ENCODE data around the gene SKOR2.
"Not testable (repeated sequence)": the region's sequence is repeated elsewhere in the genome, so short reads cannot be mapped to it uniquely, and the experiment has no call there.

Gene SKOR2

DNA sequence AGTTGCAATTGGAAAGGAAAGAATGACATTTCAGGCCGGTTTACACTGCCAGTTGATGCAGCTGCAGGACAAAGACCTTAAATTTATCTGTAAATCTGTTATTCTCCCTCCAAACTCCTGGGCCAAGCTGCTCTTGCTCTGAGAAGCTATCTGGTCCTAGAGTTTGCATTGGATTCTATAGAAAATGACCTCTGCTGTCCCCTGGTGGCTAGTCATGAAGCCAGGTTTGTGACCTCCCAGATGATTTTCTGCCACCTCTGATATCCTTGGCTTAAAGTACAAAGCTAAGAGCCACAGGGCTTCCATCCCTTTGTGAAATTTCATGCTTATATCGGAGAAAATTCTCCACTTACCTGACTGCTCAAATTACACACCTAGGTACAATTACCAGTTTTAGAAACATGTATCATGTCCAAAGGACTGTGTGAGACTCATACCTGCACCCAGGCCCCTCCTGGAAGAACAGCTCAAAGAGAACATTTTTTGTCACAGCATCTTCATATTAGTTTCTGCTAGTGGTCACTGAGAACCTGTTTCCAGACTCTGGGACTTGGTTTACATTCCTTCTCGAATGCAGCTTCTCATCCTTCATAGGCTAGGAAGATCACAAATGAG is 46.4 kb downstream of the SKOR2 start:
- in situ Hi-C loops (cut with MboI; ENCODE audit: low sequenced_read_pairs), result no loop called here

DNA sequence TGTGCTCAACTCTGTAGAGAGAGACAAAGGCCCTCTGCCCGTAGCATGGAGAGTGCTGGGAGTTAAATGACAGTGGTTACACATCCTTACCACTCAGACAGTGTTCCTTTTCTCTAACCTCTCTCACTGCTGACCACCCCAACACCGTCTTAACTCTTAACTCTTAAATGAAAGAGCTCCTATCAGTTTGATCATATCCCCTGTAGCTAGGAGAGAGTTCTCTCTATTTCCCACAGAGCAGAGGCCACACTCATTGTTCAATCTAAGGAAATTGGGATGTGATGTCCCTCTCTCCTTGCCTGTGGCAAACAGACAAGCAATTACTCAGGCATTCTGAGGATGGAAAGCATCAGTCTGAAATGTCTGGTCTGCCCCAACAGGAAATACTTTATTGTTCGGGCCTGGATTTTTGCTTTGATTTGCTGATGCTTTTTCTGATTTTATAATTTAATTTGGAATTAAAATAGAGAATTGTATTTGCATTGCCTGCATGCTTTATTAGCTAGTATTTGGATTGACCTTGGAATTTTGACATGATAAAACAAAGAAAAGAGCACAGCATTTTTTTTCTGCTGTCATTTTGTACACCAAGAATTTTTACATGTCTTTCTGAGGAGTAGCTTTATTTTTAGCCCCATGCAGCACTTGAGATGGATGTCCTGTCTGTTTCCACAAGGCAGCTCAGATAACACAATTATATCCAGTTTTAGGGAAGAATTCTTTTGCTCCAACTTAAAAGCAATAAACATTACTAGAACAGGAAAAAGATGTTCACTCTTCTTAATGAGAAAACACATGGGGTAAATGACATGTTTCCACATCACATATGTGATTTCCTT is 47.6 kb downstream of the SKOR2 start:
- in situ Hi-C loops (cut with MboI; ENCODE audit: low sequenced_read_pairs), result no loop called here

DNA sequence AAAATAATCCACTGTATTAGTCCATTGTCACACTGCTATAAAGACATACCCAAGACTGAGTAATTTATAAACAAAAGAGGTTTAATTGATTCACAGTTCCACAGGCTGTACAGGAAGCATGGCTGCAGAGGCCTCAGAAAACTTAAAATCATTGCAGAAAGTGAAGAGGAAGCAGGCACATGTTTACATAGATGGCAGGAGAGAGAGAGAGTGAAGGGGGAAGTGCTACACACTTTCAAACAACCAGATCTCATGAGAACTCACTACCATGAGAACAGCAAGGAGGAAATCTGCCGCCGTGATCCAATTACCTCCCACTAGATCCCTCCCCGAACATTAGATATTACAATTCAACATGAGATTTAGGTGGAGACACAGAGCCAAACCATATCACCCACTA is 55.5 kb downstream of the SKOR2 start:
- in situ Hi-C loops (cut with MboI; ENCODE audit: low sequenced_read_pairs), result not testable (repeated sequence)

DNA sequence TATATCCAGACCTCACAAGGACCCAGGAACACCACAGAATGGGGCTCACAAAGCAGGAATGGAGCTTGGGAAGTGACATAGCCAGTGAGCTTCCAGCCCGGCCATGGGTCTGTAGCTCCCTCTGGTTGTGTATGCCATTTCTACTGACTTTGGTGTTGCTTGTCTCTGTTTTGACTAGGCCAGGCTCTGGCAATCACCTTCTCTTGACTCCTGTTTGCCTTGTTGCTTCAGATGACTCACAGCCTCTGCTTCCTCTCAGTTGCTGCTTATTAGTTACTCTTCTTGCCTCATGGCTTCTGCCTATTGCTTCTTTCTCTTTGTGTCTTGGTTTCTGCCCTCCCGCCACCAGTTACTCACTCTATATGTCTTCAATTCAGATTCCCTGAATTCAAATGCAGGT is 59.5 kb downstream of the SKOR2 start:
- in situ Hi-C loops (cut with MboI; ENCODE audit: low sequenced_read_pairs), result no loop called here

DNA sequence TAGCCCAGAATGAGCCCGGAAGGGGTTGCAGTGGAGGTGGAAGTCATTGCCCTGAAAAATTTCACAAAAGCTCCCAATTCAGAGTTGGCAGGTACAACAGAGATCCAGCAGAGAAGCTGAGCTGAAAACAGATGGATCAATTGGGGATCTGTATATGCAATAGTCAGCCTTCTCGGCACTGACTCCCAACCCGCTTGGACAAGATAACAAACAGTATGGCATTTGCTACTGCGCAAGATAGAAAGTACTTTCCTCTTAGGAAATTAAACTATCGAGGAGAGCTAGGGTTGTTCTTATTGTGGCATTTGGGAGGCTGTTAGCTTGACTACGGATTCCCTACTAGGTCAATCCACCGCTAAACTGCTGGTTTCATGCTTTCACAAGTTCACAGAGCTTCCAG is 63.7 kb downstream of the SKOR2 start:
- in situ Hi-C loops (cut with MboI; ENCODE audit: low sequenced_read_pairs), result no loop called here

DNA sequence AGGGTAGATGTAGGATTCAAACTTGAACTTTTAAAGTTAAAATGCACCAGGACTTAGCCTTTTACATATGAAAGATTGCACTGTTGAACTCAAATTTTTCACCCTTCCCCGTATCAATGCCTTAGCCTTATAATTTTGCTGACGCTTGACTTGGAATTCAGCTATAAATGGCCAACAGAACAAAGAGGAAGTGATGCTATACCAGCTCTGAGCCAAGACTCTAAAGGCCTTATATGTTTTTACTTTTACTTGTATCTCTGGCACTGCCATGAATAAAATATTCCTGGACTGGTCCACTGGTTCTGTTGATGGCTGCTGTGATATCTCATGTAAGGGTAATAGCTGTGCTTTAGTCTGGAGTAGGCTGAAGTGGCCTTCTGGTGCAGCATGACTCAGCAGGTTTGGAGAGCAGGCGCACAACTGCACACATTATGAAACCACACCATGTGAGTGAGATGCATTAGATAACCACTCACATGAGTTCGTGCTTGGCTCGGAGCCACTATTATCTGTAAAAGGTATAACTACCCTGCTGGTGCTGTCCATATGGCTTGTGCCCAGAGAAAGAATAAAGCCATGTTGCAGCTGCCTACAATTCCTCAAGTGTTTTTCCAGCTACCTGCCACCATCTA is 66.9 kb downstream of the SKOR2 start:
- in situ Hi-C loops (cut with MboI; ENCODE audit: low sequenced_read_pairs), result no loop called here

DNA sequence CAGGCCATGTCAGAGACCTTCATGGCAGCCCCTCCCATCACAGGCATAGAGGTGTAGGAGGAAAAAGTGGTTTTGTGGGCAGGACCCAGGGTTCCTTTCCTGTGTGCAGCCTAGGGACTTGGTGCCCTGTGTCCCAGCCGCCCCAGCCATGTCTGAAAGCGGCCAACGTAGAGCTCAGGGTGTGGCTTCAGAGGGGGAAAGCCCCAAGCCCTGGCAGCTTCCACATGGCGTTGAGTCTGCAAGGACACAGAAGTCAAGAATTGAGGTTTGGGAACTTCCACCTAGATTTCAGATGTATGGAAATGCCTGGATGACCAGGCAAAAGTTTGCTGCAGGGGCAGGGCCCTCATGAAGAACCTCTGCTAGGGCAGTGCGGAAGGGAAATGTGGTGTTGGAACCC is 69.3 kb downstream of the SKOR2 start:
- in situ Hi-C loops (cut with MboI; ENCODE audit: low sequenced_read_pairs), result not testable (repeated sequence)

DNA sequence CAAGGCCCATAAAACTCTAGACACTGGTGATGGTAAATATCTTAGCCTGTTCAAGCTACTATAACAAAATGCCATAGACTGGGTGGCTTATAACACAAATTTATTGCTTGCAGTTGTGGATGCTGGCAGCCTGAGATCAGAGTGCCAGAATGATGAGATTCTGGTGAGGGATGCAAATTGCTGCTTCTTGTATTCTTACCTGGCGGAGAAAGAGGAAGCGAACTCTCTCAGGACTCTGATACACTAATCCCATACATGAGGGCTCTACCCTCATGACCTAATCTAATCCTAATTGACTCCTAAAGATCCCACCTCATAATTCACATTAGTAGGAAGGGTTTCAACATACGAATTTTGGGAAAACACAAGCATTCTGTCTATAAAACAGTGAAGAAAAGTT is 70.7 kb downstream of the SKOR2 start:
- in situ Hi-C loops (cut with MboI; ENCODE audit: low sequenced_read_pairs), result no loop called here

DNA sequence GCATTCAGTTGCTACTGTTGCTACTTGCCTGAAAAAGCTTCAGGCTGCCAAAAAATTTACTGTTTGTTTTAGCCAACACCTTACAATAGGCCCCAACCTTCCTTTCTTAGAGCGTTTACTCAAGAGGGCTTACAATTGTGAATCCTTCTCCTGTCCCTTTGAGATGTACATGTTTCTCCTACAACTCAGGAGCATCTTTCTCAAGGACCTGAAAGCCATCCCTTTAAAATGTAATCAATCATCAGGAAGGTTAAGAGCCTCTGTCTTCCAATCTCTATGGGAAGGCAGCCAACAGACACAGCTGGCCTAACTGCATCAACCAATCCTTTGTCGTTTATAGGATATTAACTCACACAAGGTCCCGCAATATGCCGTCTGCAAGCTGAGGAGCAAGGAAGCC is 71.9 kb downstream of the SKOR2 start:
- in situ Hi-C loops (cut with MboI; ENCODE audit: low sequenced_read_pairs), result no loop called here

DNA sequence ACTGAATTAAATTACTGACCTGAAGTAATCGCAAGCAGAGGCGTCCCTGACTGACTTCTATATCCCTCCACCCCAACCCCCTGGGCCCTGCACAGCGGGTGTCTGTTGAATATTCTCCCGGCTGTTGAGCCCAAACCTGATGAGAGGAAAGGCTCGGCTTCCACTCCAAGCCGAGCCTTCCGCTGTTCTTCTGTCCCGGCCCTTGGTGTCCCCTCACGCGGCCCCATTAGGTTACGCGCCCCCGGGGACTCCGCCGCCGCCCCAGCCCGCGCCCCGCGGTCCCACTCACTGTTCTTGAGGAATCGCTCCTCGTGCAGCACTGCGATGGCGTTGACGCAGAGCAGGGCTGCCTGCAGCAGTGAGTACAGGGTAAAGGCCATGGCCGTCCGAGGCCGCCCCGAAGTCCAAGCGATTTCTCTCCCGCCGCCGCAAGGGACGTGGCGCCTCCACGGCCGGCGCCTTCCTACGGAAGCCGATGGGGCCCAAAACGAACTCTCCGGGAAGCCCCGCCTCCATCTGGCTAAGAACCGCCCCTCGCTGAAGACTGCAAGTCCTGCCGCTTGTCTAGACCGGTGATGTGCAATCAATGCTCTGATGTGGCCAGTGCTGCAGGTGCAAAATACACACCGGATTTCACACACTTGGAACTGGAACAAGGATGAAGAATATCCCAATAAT is 75.4 kb downstream of the SKOR2 start, which contains the start of gene IER3IP1:
TSS of gene IER3IP1 (minus strand) at position 467 of the 678 bp plus-strand sequence. CDS start at position 380, 87 bp downstream.
- in situ Hi-C loops (cut with MboI; ENCODE audit: low sequenced_read_pairs), result no loop called here

DNA sequence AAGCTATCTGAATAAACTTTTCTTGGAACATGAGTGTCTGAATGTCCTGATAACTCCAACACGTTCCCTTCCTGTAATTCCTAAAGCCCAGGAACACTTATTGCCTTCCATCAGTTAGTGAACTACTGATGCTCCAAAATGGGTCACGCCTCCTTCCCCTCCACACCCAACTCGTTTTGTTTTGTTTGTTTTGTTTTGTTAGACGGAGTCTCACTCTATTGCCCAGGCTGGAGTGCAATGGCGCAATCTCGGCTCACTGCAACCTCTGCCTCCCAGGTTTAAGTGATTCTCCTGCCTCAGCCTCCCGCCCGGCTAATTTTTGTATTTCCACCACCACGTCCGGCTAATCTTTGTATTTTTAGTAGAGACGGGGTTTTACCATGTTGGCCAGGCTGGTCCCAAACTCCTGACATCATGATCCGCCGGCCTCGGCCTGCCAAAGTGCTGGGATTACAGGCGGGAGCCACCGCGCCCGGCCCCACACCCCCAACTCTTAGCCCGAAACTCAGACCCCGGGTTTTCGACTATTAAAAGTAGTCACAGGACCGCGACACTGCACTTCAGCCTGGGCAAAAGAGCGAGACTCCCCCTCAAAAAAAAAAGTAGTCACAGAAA is 76.1 kb downstream of the SKOR2 start:
- in situ Hi-C loops (cut with MboI; ENCODE audit: low sequenced_read_pairs), result no loop called here

DNA sequence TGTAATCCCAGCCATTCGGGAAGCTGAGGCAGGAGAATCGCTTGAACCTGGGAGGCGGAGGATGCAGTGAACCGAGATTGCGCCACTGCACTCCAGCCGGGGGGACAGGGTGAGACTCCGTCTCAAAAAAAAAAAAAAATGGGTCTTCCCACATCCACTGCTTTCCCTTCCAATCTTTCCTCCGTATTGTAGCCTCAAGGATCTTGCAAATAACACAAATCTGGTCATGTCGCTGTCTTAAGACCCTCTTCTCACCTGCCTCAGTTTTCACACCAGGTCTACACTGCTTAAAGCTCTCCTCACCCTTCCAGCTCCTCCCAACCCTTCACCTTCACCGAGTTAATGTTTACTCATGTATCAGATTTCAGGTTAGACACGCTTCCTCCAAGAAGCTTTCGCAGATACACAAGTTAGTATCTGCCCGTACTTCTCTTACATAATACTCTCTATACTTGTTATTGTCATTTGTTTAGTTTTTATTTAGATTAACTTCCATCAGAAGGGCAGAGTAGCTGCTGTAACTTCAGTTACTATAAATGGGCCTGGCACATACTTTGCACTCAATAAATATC is 76.8 kb downstream of the SKOR2 start:
- in situ Hi-C loops (cut with MboI; ENCODE audit: low sequenced_read_pairs), result no loop called here

DNA sequence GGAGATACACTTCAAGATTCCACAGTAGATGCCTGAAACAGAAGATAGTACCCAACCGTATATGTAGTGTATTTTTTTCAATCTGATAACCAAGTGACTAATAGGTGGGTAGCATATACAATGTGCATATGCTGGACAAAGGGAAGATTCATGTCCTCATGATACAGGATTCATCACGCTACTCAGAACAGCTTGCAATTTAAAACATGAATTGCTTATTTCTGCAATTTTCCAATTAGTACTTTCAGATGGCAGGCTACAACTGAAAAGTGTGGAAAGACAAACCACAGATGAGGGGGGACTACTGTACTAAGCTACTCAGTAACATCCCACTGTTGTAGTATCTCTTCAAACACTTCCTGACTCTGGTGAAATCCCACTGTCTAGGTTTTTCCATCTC is 79.0 kb downstream of the SKOR2 start:
- in situ Hi-C loops (cut with MboI; ENCODE audit: low sequenced_read_pairs), result no loop called here

DNA sequence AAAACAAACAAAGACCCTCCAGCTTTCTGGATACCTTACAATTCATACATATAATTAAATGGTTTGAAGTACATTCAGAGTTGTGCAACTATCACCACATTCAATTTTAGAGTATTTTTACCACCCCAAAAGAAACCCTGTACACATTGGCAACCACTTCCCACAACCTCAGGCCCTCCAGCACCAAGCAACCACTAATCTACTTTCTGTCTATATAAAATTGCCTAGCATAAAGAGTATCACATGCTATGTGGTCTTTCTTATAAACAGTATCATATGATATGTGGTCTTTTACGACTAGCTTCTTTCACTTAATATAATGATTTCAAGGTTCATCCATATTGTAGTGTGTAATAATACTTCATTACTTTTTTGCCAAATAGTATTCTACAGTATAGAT is 82.5 kb downstream of the SKOR2 start:
- in situ Hi-C loops (cut with MboI; ENCODE audit: low sequenced_read_pairs), result no loop called here

DNA sequence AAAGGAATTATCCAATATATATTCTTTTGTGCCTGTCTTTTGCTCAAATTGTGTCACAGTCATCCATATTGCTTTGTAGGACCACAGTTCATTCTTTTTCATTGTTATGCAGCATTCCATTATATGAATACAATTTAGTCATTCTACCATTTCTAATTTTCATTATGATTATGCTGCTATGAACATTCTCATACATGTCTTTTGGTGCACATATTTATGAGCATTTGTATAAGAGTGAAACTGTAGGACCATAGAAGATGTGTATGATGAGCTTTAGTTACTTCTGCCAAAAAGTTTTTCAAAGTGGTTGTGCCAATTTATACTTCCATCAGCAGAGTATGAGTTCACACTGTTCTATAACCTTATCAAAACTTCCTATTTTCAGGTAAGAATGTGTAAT is 83.0 kb downstream of the SKOR2 start:
- in situ Hi-C loops (cut with MboI; ENCODE audit: low sequenced_read_pairs), result no loop called here

DNA sequence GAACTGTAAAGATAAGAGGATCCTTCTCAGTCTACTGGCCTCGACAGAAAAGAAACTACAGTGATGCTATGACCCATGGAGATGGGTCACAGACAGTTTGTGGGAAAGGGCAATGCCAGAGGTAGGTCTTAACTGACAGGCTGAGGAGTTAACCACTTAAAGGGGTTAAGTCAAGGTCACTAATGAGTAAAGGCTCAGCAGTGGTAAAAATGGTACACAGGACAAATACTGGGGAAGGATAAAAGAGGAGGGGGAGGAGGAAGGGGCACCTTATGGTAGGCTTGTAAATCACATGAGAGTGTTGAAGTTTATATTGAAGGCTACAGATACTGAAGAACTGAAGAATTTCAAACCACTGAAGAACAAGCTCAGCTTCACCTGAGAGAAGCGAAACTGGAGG is 85.2 kb downstream of the SKOR2 start:
- in situ Hi-C loops (cut with MboI; ENCODE audit: low sequenced_read_pairs), result no loop called here

DNA sequence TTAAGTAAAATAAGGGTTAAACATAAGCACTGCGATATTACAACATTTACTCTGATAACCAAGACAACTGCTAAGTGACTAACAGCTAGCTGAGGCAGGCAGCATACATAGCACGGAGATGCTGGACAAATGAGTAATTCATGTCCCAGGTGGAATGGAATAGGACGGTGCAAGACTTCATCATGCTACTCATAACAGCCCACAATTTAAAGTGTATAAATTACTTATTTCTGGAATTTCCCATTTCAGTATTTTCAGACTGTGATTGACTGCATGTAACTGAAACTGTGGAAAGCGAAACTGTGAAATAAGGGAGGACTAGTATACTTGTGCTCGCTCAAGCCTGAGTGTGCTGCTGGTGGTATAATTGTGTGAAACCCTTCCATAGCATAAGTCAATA is 88.2 kb downstream of the SKOR2 start:
- in situ Hi-C loops (cut with MboI; ENCODE audit: low sequenced_read_pairs), result no loop called here

DNA sequence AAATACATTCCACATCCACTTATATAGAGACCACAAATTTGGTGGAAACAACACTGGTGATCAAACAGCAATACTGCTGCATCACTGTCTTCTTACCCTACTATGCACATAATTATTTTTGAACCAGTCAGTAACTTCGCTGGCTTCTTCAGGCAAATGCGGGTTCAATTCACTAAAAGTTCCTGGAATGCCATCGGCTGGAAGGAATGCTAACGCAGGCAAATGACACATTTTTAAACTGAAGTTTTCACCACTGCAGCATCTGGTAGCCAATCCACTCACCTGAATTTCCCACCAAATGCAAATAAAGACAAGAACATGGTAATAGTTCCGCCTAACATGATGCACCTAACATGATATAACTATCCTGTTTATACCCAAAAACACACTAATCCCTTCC is 91.2 kb downstream of the SKOR2 start:
- in situ Hi-C loops (cut with MboI; ENCODE audit: low sequenced_read_pairs), result no loop called here

DNA sequence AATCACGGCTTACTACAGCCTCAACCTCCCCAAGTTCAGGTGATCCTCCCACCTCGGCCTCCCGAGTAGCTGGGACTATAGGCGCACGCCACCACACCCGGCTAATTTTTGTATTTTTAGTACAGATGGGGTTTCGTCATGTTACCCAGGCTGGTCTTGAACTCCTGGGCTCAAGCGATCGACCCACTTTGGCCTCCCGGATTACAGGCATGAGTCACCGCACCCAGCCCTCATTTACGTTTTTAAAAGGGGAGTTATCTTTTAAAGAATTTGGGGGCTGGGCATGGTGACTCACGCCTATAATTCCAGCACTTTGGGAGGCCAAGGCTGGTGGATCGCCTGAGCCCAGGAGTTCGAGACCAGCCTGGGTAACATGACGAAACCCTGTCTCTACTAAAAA is 93.1 kb downstream of the SKOR2 start:
- in situ Hi-C loops (cut with MboI; ENCODE audit: low sequenced_read_pairs), result not testable (repeated sequence)

All from hTERT RPE-1 (cell line).